Parietal lobe (tissue), 2 donors: ENCODE data around the gene CCNC. TPM values are rescaled to one million over a fixed set of nuclear protein-coding genes. Genes with fewer than 3 reads are reported as not detected.

Source experiments
- small RNA-seq: library from RNA; depleted of rRNA; stranded (forward); fragments of <200 nt; gene quantifications from one replicate; pipeline ENCODE3, GENCODE V24; 2014; ENCODE audit warnings: low replicate concordance
- total RNA-seq: library from RNA; depleted of rRNA; stranded (reverse); fragments of >200 nt; gene quantifications from one replicate; pipeline ENCODE4 v1.2.3, GENCODE V29; 2014

Gene CCNC, protein sequence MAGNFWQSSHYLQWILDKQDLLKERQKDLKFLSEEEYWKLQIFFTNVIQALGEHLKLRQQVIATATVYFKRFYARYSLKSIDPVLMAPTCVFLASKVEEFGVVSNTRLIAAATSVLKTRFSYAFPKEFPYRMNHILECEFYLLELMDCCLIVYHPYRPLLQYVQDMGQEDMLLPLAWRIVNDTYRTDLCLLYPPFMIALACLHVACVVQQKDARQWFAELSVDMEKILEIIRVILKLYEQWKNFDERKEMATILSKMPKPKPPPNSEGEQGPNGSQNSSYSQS
- 92.0 TPM for total RNA-seq

GRCh38 chr6:99568103-99568933, at the start of gene CCNC:
TSS of gene CCNC (minus strand) at chr6:99568660. CDS start at chr6:99568527, 133 bp downstream.

DNA sequence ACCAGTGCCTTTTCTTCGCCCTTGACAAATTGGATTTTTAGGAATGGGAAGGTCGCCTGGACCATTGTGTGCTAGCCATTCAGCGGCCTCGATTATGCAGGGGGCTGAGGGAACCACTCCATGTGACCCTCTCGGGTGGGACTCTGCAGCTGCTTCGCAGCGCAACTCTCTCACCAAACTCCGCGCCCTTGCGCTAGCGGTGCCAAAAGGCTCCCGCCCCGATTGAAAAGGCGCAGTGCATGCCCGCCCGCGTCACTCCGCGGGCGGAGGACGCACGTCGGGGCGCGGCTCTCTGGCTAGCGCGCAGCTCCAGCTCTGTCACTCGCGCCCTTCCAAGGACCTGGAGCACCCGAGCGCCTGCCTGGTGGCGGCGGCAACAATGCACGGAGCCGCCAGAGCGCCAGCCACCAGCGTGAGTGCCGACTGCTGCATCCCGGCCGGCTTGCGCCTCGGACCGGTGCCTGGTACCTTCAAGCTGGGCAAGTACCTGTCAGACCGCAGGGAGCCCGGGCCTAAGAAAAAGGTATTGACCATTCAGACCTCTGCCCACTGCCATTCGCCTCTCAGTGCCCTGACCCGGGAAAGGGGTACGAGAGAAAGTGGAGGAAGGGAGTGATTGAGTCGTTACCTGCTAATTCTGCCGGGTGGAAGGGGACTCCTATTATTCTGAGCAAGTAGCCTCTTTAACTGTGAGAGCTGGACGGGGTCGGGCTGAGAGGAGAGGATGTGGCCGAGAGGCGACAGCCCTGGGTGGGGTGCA, 38.4 kb upstream of the CCNC start, which contains the start of gene PRDM13:
TSS of gene PRDM13 (plus strand) at position 178 of the 760 bp plus-strand sequence. CDS start at position 380, 202 bp downstream.

Small RNA genes within 50 kb of the gene (small RNA-seq; reads per million reads assigned to genes)
- not detected for gene RF00019

Other genes starting within 250 kb of the CCNC start
- 54.1 TPM for gene FAXC, start 219.0 kb downstream of the CCNC start, total RNA-seq
- gene COQ3, start 174.5 kb downstream of the CCNC start, total RNA-seq, result 11.0 TPM
- gene PNISR, start 143.4 kb downstream of the CCNC start, total RNA-seq, result 289 TPM
- 8.8 TPM for gene USP45, start 53.2 kb downstream of the CCNC start, total RNA-seq
- not detected for gene PRDM13, start 38.2 kb upstream of the CCNC start, total RNA-seq